DND-41 (cell line): Measurements from ENCODE around the gene NOS1AP.

ENCODE experiments used
- ATAC-seq: fragments of 200-7000 bp; cut with Tn5 transposase; 3 replicates; pipeline ENCODE4 v1.9.1; 2021; ENCODE audit warnings: low read depth; ENCODE audit not compliant: insufficient read depth
- DNase-seq: peaks from one replicate; pipeline ENCODE4 v3.0.0-alpha.2; 2020
- H2AFZ ChIP-seq: 2 replicates; pipeline ENCODE4 v1.6.0; 2012; ENCODE audit warnings: low read depth, low read length
- H3K27ac ChIP-seq: 2 replicates; pipeline ENCODE4 v1.5.1; 2012; ENCODE audit warnings: low read length, inconsistent platforms
- H3K27me3 ChIP-seq: fragments of 200-600 bp; sonication (generic); 2 replicates; pipeline ENCODE4 v1.6.0; 2012; ENCODE audit warnings: low read length, mild to moderate bottlenecking, inconsistent platforms; ENCODE audit not compliant: insufficient read depth, poor library complexity
- H3K36me3 ChIP-seq: 2 replicates; pipeline ENCODE4 v1.5.1; 2012; ENCODE audit warnings: low read length, inconsistent platforms; ENCODE audit not compliant: insufficient read depth
- H3K4me1 ChIP-seq: 2 replicates; pipeline ENCODE4 v1.5.1; 2012; ENCODE audit warnings: mild to moderate bottlenecking, low read length; ENCODE audit not compliant: insufficient read depth
- H3K4me2 ChIP-seq: 2 replicates; pipeline ENCODE4 v1.6.0; 2012; ENCODE audit warnings: mild to moderate bottlenecking, moderate library complexity, low read length, inconsistent platforms; ENCODE audit not compliant: insufficient read depth
- H3K4me3 ChIP-seq, 2 experiments: fragments of 200-600 bp in 1 of 2; shearing (Covaris generic) in 1 of 2; 2 replicates each; pipeline ENCODE4 v1.5.1; 2012 to 2016; ENCODE audit warnings: inconsistent platforms in 2 of 2, low read length in 2 of 2, mild to moderate bottlenecking in 2 of 2, low read depth in 1 of 2, moderate library complexity in 1 of 2
- H3K79me2 ChIP-seq: 2 replicates; pipeline ENCODE4 v1.6.0; 2012; ENCODE audit warnings: low read length, inconsistent platforms; ENCODE audit not compliant: insufficient read depth
- H3K9ac ChIP-seq: 2 replicates; pipeline ENCODE4 v1.6.0; 2012; ENCODE audit warnings: low read depth, mild to moderate bottlenecking, inconsistent platforms, low read length, moderate library complexity
- H3K9me3 ChIP-seq: 2 replicates; pipeline ENCODE4 v1.5.1; 2012; ENCODE audit warnings: low read length, moderate library complexity, mild to moderate bottlenecking, inconsistent platforms; ENCODE audit not compliant: insufficient read depth, severe bottlenecking
- H4K20me1 ChIP-seq: 2 replicates; pipeline ENCODE4 v1.6.0; 2012; ENCODE audit warnings: low read length; ENCODE audit not compliant: insufficient read depth
- EZH2 ChIP-seq: IDR thresholded peaks from 3 replicates; pipeline ENCODE4 v1.6.1; 2012; ENCODE audit warnings: borderline replicate concordance, low read depth, mild to moderate bottlenecking, moderate library complexity, low read length, inconsistent platforms; ENCODE audit not compliant: severe bottlenecking
- TF ChIP-seq, protein P1 (sequence below): IDR thresholded peaks from 2 replicates; pipeline ENCODE4 v1.5.1; 2012; ENCODE audit warnings: borderline replicate concordance, low read length, moderate library complexity, mild to moderate bottlenecking; ENCODE audit not compliant: poor library complexity, severe bottlenecking; ENCODE audit errors: extremely low read depth

The NOS1AP gene

DNA sequence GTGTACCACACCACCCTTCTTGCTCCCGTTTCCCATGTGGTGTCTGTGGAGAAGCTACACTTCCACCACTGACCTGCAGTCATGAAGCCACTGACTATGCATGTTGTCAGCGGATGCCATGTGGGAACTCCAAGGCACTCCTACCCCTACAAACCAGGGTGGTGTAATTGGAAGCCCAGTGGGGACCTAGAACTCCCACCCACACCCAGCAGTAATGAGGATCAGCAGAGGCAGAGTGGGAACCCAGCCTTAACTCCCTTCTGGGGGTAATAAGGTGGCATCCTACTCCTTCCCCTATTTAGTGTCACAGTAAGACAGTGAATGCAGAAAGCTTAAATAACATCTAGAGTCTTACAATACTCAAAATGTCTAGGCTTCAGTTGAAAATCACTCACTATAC, 228.8 kb downstream of the NOS1AP start:
- Histone ChIP-seq H3K79me2 (no peaks in the 10 kb centered on the region), H4K20me1 (no peaks in the 10 kb centered on the region), H3K4me1 (no peaks in the 10 kb centered on the region), H3K4me3 (no peak overlapping the region), H3K27ac (no peak overlapping the region), H3K36me3 (no peaks in the 10 kb centered on the region), H3K4me2 (no peak overlapping the region), H3K27me3 (peaks cover 10% of the 10 kb centered on the region), H3K9ac (no peak overlapping the region), H2AFZ (no peak overlapping the region), H3K9me3 (no peaks in the 10 kb centered on the region)
- ATAC-seq (no peak), DNase-seq (no peak)
- TF ChIP-seq EZH2 = no peak
- TF ChIP-seq, protein P1, sequence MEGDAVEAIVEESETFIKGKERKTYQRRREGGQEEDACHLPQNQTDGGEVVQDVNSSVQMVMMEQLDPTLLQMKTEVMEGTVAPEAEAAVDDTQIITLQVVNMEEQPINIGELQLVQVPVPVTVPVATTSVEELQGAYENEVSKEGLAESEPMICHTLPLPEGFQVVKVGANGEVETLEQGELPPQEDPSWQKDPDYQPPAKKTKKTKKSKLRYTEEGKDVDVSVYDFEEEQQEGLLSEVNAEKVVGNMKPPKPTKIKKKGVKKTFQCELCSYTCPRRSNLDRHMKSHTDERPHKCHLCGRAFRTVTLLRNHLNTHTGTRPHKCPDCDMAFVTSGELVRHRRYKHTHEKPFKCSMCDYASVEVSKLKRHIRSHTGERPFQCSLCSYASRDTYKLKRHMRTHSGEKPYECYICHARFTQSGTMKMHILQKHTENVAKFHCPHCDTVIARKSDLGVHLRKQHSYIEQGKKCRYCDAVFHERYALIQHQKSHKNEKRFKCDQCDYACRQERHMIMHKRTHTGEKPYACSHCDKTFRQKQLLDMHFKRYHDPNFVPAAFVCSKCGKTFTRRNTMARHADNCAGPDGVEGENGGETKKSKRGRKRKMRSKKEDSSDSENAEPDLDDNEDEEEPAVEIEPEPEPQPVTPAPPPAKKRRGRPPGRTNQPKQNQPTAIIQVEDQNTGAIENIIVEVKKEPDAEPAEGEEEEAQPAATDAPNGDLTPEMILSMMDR = no peak

DNA sequence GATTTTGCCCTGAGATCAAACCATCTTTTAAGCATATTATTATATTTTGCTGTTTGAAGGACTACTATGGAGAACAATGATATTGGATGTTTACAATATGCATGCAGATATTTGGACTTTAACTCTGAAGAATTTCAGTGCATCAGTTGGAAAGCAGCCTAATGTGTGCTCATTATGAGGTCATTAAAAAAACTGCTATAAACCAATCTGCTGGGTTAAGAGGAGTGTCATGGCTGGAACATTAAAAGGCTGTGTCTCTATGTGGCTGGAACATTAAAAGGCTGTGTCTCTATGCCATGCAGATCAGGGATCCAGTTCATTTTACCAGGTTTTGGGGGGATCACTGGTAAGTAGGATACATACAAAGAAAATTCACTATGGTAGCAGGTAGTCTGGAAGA, 229.5 kb downstream of the NOS1AP start:
- Histone ChIP-seq H3K79me2 (no peaks in the 10 kb centered on the region), H3K36me3 (no peaks in the 10 kb centered on the region), H4K20me1 (no peaks in the 10 kb centered on the region), H3K27ac (no peak overlapping the region), H3K4me2 (no peak overlapping the region), H3K9ac (no peak overlapping the region), H3K9me3 (no peaks in the 10 kb centered on the region), H3K4me3 (no peak overlapping the region), H2AFZ (no peak overlapping the region), H3K4me1 (no peaks in the 10 kb centered on the region), H3K27me3 (peaks cover 10% of the 10 kb centered on the region)
- TF ChIP-seq, protein P1 = no peak
- TF ChIP-seq EZH2 = no peak
- no peak for DNase-seq
- ATAC-seq = no peak

DNA sequence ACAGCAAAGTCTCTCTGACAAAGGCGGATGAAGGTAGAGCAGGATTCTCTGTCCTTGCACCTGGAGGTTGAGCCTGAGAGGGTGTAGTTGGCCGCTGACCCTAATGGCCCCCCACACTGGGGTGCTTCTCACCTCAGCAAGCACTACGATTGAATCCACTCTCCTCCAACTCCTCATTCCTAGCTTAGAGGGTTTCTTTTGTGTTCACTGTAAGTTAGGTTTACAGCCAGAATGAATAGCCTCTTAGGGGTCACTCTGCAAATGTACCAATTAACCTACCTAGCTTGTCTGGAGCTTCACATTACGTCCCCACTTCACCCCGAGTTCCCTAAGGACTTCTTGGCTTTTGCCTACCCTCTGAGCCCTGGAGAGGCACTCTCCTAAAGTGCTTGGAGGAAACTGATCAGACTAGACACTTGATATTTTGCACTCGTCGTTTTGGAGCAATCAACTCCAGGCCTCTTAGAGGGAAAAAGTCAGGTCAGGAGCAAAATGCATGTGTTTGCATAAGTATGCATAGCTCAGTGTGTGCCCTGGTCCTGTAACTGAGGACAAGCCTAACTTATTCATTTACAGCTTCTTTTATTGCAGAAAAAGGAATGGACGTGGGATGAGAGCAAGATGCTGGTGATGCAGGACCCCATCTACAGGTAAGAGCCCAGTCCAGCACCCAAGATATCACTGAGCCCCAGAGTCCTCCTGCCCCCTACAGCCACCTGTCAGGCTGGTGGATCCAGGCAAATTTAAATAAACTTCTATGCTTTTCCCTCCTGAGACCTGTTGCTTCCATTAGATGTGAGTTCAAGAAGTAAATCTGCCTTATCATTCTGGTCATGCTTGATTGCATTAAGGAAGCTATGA, 230.8 kb downstream of the NOS1AP start:
- DNase-seq (no peak), ATAC-seq (no peak)
- no peaks in the 10 kb centered on the region for H3K79me2 ChIP-seq
- peaks cover 3% of the 10 kb centered on the region for H3K27me3 ChIP-seq
- H3K36me3 ChIP-seq = no peaks in the 10 kb centered on the region
- H3K4me1 ChIP-seq = no peaks in the 10 kb centered on the region
- no peak overlapping the region for H2AFZ ChIP-seq
- H4K20me1 ChIP-seq = no peaks in the 10 kb centered on the region
- TF ChIP-seq EZH2 = no peak
- TF ChIP-seq, protein P1 = no peak
- H3K9me3 ChIP-seq = no peaks in the 10 kb centered on the region
- H3K27ac ChIP-seq = no peak overlapping the region
- no peak overlapping the region for H3K4me3 ChIP-seq
- H3K9ac ChIP-seq = no peak overlapping the region
- no peak overlapping the region for H3K4me2 ChIP-seq
